NCI-H82 treated with DMSO at 0.1 percent for 48 hours (cell line): ENCODE measurements around the gene OXCT1.
"Not testable (repeated sequence)": the region's sequence is repeated elsewhere in the genome, so short reads cannot be mapped to it uniquely, and the experiment has no call there.

Experiments used
- DNase-seq: peaks from one replicate; lab custom pipeline; 2025; ENCODE audit not compliant: unreplicated experiment; lab: John Stamatoyannopoulos, UW

The OXCT1 gene

DNA sequence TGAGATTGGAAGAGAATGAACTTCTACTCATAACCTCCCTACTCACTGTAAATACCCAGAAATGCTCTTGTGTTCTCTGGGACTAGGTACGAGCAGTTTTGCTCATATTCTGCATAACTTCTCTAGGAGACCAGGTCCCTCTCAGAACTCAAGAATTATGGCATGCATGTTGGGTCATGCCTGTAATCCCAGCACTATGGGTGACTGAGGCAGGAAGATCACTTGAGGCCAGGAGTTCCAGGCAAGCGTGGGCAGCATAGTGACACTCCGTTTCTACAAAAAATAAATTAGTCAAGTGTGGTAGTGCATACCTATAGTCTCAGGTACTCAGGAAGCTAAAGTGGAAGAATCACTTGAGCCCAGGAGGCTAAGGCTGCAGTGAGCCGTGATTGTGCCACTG lies 141.9 kb downstream of the OXCT1 start:
- no peak for DNase-seq

DNA sequence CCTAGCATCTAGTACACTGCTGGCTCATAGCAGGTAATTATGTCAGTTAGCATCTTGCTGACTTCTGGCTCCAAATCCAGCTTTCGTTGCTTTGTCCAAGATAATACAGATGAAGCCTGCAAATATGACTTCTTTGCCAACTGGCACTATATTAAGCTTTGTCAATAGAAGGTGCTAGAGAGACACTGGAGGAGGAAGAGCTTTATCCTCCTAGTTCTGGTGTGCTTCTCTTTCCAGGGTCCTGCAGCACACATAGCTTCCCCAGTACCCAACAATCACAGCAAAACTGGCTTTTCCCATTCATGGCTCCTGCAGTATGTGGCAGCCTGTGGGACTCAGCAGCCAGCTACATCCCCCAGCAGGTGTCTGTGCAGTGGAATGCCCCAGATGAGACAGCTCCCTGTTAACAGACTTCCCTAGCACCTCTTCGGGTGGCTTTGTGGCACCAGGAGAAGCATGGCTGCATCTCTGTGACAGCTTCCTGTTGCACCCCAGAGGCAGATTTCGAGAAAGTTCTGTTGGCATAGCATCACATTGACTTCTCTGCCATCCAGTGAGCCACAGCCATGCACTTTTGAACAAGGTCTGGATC lies 147.8 kb downstream of the OXCT1 start:
- DNase-seq, result no peak

DNA sequence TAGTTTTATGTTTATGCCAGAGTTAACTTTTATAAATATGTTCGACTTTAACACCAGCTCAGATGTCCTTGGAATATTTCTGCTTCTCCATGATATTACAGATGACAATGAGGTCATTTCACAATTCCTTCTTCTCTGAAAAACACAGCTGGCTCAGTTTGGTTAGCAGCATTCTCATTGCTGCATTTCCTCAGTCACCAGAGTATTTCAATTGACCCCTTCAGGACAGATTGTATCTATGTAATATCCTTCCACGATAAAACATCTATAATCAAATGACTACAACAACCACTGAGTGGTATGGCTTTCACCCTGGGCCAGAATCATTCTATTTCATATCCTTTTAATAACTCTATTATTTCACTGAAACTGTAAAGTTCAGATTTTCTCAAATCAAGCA lies 148.7 kb downstream of the OXCT1 start:
- no peak for DNase-seq

DNA sequence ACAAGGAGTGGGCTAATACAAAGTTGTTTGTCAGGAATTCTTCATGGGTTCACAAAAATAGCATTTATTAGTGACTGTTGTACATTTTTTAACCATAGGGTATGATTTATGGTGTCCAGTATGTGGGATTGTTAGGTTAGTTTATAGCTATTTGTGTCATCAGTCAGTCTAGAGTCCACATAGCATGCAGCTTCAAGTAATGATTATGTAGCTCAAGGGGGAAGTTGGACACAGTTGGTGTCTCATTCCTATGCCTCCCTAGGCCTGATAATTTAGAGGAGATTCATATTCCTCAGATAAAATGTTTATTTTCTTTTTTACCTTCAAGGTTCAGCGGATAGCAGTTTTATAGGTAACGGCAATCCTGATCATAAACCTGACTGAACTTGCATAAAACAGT lies 153.8 kb downstream of the OXCT1 start:
- DNase-seq, result no peak

DNA sequence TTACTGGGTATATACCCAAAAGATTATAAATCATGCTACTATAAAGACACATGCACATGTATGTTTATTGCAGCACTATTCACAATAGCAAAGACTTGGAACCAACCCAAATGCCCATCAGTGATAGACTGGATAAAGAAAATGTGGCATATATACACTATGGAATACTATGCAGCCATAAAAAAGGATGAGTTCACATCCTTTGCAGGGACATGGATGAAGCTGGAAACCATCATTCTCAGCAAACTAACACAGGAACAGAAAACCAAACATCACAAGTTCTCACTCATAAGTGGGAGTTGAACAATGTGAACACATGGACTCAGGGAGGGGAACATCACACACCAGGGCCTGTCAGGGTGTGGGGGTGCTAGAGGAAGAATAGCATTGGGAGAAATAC lies 155.8 kb downstream of the OXCT1 start:
- not testable (repeated sequence) for DNase-seq

DNA sequence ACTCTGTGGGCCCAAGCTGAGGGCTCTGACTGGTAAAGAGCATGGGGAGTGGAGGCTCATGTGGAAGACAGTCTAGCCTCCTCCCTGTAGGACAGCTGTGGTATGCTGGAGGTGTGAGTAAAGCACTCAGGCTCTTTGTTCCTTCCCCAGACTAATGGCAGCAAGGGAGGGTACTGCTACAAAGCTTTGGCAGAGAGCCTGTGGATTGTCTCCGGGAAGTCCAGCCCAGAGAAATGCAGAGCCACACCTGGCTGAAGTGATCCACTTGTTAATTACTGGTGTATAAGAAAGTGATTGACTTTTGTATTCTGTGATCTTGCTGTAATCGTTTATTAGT lies 161.7 kb downstream of the OXCT1 start:
- DNase-seq, result no peak

DNA sequence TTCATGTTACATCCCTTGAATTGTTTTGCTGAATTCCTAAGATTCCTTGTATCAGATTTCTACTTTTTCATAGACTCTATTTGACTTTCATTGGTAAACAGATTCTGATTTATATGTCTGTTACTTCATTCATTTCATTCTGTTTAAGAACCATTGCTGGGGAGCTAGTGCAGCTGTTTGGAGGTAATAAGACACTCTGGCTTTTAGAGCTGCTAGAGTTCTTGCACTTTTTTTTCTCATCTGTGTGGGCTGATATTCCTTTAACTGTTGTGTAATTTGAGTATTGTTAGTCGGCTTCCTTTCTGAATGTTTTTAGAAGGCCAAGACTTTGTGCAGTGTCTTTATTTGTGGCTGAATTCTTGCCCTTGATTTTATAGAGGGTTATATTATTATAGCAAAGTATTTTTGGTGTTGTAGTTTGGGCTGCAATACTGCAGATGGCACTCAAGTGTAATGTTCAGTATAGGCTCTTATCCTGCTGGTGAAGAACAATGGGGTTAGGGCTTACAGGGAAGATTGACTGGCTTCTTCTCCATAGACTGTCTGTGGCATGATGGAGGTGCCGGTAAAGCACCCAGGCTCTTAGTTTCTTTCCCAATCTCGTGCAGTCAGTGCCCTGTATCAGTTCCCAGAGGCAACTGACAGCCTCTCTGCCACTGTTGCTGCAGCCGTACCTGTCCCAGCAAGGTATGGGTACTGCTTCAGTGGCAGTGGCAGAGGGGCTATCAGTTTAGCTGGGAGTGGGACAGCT lies 162.2 kb downstream of the OXCT1 start:
- peak; percentile 3 for DNase-seq

DNA sequence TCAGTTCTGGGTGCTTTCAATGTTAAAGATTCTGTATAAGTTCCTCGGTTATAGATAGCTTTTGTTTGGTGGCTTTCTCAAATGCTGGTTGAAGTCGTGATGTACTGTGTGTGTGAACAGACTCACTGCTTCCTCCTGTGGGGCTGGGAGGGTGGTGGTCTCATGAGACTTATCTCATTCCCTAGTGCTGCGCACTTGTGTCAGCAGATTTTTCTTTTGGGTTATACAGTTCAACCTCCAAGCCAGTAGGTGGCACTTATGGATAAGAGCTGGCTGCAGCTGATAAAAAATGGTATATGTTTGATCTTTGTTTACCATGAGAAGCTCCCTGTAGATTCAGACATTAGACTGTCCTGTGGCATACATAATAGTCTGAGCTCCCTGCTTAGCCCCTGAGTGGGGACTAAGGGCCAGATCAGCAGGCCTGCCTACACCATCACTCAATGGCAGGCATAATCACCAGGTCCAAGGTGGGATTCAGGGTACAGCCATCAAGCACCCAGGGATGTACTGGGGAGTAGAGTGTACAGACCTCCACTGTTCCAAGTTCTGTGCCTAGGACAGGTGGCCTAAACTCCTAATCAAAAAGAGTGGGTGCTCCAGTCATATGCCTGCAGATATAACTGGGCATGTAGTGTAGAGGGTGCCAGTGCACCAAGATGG lies 174.2 kb downstream of the OXCT1 start:
- no peak for DNase-seq

DNA sequence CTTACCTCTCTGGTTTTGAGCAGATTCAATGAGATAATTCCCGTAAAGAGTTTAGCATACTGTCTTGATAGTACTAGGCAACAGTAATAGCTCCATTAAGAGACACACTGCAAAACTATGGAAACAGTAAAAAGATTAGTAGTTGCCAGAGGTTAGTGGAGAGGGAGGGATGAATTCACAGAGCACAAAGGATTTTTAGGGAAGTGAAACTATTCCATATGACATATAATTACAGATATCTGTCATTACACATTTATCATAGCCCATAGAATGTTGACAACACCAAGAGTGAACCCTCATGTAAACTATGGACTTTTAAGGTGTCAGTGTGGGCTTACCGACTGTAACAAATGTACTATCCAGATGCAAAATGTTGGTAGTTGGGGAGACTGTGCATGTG lies 183.5 kb downstream of the OXCT1 start:
- DNase-seq, result no peak

DNA sequence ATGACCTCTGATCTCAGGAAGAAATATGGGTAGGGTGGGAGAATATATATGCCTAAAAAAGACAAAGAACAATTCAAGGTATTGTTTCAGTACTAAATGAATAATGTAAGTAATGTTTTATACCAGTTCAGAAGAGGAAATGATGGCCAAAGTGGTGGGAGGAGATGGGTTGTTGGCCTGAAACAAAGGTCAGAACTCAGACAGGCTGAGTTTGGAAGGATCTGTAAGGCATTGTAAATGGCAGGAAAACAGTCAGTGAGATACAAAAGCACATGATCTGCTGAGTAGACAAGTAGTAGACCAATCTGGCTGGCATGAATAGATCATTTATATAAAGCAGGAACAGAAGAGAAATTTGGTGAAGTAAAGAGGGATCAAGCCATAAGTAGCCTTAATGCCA lies 184.0 kb downstream of the OXCT1 start:
- no peak for DNase-seq

DNA sequence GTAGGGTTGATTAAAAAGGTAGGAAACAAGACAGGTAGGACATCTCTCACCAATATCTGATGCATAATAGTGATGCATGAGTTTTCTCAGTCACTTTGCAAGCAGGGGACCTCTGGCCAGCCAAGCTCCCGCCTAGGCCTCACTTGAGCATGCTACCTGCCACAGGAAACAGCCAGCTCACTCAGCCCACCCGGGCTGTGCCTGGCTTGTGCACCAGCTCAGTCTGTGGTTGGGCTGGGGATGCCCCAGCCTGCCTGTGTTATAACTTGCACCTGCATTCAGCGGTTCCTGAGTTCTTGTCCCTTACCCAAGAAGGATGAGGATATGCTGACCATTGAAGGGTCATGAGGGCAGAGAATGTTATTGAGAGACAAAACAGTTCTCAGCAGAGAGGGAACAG lies 187.0 kb downstream of the OXCT1 start:
- no peak for DNase-seq

DNA sequence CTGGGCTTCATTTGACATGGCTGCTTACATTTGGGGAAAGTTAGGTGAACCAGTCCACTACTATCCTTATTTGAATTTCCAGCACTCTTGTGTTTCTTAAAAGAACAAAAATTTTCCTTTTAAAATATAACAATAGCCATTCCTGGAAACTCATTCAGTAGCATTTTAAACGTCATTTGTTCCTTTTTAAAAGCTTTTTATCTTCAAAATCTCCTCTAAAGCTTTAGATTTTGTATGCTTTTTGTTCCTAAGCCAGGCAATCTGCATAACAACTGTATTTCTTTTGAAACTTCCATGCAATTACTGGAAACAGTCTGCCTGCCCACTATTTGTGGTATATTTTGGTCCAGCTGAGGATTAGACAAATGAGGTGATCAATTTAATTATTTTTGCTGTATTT lies 187.6 kb downstream of the OXCT1 start:
- no peak for DNase-seq

DNA sequence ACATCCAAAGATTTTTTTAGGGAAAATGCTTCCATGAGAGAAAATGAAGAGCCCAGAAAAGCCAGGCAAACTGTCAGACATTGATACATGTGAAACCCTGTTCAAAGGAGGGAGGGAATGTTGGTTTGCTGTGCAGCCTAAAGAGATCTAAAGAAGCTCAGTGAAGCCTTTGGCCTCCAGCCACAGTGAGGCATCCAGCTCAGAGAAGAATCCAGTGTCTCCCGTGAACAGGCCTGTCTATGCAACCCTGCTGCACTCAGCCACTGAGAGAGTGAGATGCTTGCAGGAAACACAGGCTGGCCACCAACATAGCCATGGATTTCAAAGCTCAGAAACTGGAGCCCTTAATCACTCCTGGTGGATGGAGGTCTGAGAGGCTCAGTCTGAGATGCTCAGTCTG lies 188.4 kb downstream of the OXCT1 start:
- no peak for DNase-seq
